ENCODE results near the gene LHPP.

GRCh38 chr10:124465003-124465776 is 3.6 kb downstream of the LHPP start:
- TF ChIP-seq PATZ1 (CRISPR knock-in tag; IDR thresholded peaks at IDR 0.05; ENCODE audit: borderline replicate concordance) (no peak), ESRRG (CRISPR knock-in tag; IDR thresholded peaks at IDR 0.05) (no peak), ZNF8 (CRISPR knock-in tag; IDR thresholded peaks at IDR 0.05) (no peak), CSRNP3 (CRISPR knock-in tag; IDR thresholded peaks at IDR 0.05) (no peak), CSDC2 (CRISPR knock-in tag; IDR thresholded peaks at IDR 0.05) (no peak), ZC3H10 (CRISPR knock-in tag; IDR thresholded peaks at IDR 0.05) (no peak), ZFP3 (CRISPR knock-in tag; IDR thresholded peaks at IDR 0.05) (no peak)

Measured in SK-N-SH treated with all-trans-retinoic acid at 6 μM for 48 hours (cell line).